HepG2 (cell line): ENCODE results near the gene MSH4. TPM values are rescaled to one million over a fixed set of nuclear protein-coding genes. Genes with fewer than 3 reads are reported as not detected.

Experiments used
- ATAC-seq: fragments of 200-7000 bp; cut with Tn5 transposase; 3 replicates; pipeline ENCODE4 v1.9.1; 2020; ENCODE audit warnings: mild to moderate bottlenecking, moderate library complexity
- BruUV-seq: library from RNA; stranded (reverse); fragments of 400-500 nt; replicated peaks from 2 replicates; lab custom pipeline; 2021; lab: Mats Ljungman, UMichigan
- CTCF ChIA-PET: fragments of 300-600 bp; formaldehyde crosslinking; extraction: SDS; loops from one replicate; lab custom pipeline; 2021; ENCODE audit warnings: low total read pairs, inconsistent platforms, low intra/inter-chr PET ratio; lab: Yijun Ruan, JAX
- POLR2A ChIA-PET: fragments of 350-600 bp; sonication (Branson Sonifier 250); formaldehyde crosslinking; loops from one replicate; lab custom pipeline; 2020; ENCODE audit warnings: antibody characterized with exemption, inconsistent platforms; lab: Yijun Ruan, JAX
- DNase-seq: peaks from one replicate; pipeline ENCODE4 v3.0.0-alpha.2; 2015; ENCODE audit warnings: low spot score
- FAIRE-seq: peaks from 3 replicates; lab custom pipeline; 2011; peaks lifted over from hg19 to GRCh38; lab: Jason Lieb, UNC
- H2AFZ ChIP-seq: one replicate; pipeline ENCODE4 v1.6.1; 2011; ENCODE audit warnings: low read length, inconsistent platforms
- H3K27ac ChIP-seq: fragments of 300-600 bp; 3 replicates; pipeline ENCODE4 v1.8.0; 2011; ENCODE audit warnings: mixed run types, mild to moderate bottlenecking, mixed read lengths, low read length, inconsistent platforms; ENCODE audit not compliant: insufficient read depth; ENCODE audit errors: extremely low read length
- H3K27me3 ChIP-seq, 2 experiments: fragments of 200-600 bp in 1 of 2; 2 replicates in 1 of 2; 3 replicates in 1 of 2; pipeline versions ENCODE4 v1.6.0 to v1.8.0; 2011; ENCODE audit warnings: low read length in 2 of 2, mild to moderate bottlenecking in 2 of 2, moderate library complexity in 2 of 2, inconsistent platforms in 1 of 2; ENCODE audit not compliant: insufficient read depth in 2 of 2, control insufficient read depth in 1 of 2
- H3K36me3 ChIP-seq, 2 experiments: fragments of 200-600 bp in 1 of 2; replicated peaks in 1 of 2; 2 replicates in 1 of 2; 3 replicates in 1 of 2; pipeline versions ENCODE4 v1.5.1 to v1.8.0; 2011; ENCODE audit warnings: low read length in 2 of 2, inconsistent platforms in 1 of 2; ENCODE audit not compliant: insufficient read depth in 2 of 2, control insufficient read depth in 1 of 2
- H3K4me1 ChIP-seq: 2 replicates; pipeline ENCODE4 v1.5.1; 2012; ENCODE audit warnings: low read length, inconsistent platforms; ENCODE audit not compliant: insufficient read depth
- H3K4me2 ChIP-seq: 2 replicates; pipeline ENCODE4 v1.6.0; 2011; ENCODE audit warnings: low read depth, low read length, inconsistent platforms
- H3K4me3 ChIP-seq, 3 experiments: fragments of 200-600 bp in 1 of 3; sonication (generic), shearing (Covaris generic) in 1 of 3; replicated peaks in 1 of 3; 2 replicates each; pipeline ENCODE4 v1.5.1; 2011 to 2016; ENCODE audit warnings: low read length in 3 of 3, inconsistent platforms in 2 of 3, low read depth in 2 of 3, mild to moderate bottlenecking in 2 of 3, control low read depth in 1 of 3, mixed read lengths in 1 of 3; ENCODE audit not compliant: insufficient read depth in 1 of 3
- H3K79me2 ChIP-seq: one replicate; pipeline ENCODE4 v1.6.1; 2011; ENCODE audit warnings: low read length, inconsistent platforms; ENCODE audit not compliant: insufficient read depth
- H3K9ac ChIP-seq: 2 replicates; pipeline ENCODE4 v1.6.0; 2011; ENCODE audit warnings: mild to moderate bottlenecking, low read depth, low read length, inconsistent platforms; ENCODE audit not compliant: insufficient read depth
- H3K9me3 ChIP-seq: 2 replicates; pipeline ENCODE4 v1.5.1; 2012; ENCODE audit warnings: mild to moderate bottlenecking, low read length
- H4K20me1 ChIP-seq: 2 replicates; pipeline ENCODE4 v1.6.0; 2011; ENCODE audit warnings: inconsistent platforms, mild to moderate bottlenecking, low read length, moderate library complexity; ENCODE audit not compliant: insufficient read depth
- KDM1A ChIP-seq: IDR thresholded peaks from 2 replicates; pipeline ENCODE4 v1.6.1; 2016; ENCODE audit warnings: missing compliant biosample characterization
- NR1H2 ChIP-seq: sonication (generic); formaldehyde crosslinking; IDR thresholded peaks from 2 replicates; pipeline ENCODE4 v1.8.1; 2022; ENCODE audit warnings: low read depth, missing genetic modification reagents, borderline replicate concordance
- YEATS4 ChIP-seq: sonication (generic); formaldehyde crosslinking; IDR thresholded peaks from 2 replicates; pipeline ENCODE4 v1.4.0; 2020; ENCODE audit warnings: missing genetic modification reagents, borderline replicate concordance
- ZBTB7A ChIP-seq: sonication (generic); formaldehyde crosslinking; IDR thresholded peaks from 2 replicates; pipeline ENCODE4 v1.8.0; 2022; ENCODE audit warnings: mild to moderate bottlenecking, missing genetic modification reagents
- ZFP36L1 ChIP-seq: sonication (generic); formaldehyde crosslinking; IDR thresholded peaks from 2 replicates; pipeline ENCODE4 v1.8.0; 2022; ENCODE audit warnings: mild to moderate bottlenecking, missing genetic modification reagents, moderate library complexity
- ZMYM4 ChIP-seq: sonication (generic); formaldehyde crosslinking; IDR thresholded peaks from 2 replicates; pipeline ENCODE4 v1.8.1; 2023; ENCODE audit warnings: mild to moderate bottlenecking, missing genetic modification reagents
- ZNF383 ChIP-seq: sonication (generic); formaldehyde crosslinking; IDR thresholded peaks from 2 replicates; pipeline ENCODE4 v1.4.0; 2020; ENCODE audit warnings: missing genetic modification reagents, mild to moderate bottlenecking, borderline replicate concordance
- ZNF678 ChIP-seq: sonication (generic); formaldehyde crosslinking; IDR thresholded peaks from 2 replicates; pipeline ENCODE4 v1.4.0; 2020; ENCODE audit warnings: mild to moderate bottlenecking, missing genetic modification reagents
- WGBS: methylation state at CpG from one replicate; pipeline ENCODE4 v1.1.6; 2017; ENCODE audit warnings: low lambda C conversion rate; 5-methylcytosine and 5-hydroxymethylcytosine counted together
- in situ Hi-C: cut with HindIII; loops from 2 replicates; pipeline ENCODE4 v1.10.0; 2017; ENCODE audit warnings: low pct_unique_long_range_greater_than_20kb; ENCODE audit not compliant: extremely low pct_ligation_motif_present
- intact Hi-C: fragments of 100-400 bp; cut with micrococcal nuclease; formaldehyde crosslinking; loops from one replicate; pipeline ENCODE4 v1.10.0; 2022; ENCODE audit not compliant: unreplicated experiment
- polyA plus RNA-seq, 8 experiments: library from polyadenylated mRNA; depleted of rRNA in 3 of 8; stranded (reverse) in 7 of 8; unstranded in 1 of 8; fragments of >200 nt; fragmentation: Illumina TruSeq in 4 of 8; extraction: Trizol in 4 of 8; gene quantifications; 2 replicates each; pipeline versions ENCODE4 v1.2.1 to v1.2.3, GENCODE V29; 2011 to 2016; ENCODE audit warnings: low read depth in 4 of 8, missing spikeins in 1 of 8, mixed read lengths in 1 of 8; ENCODE audit not compliant: insufficient read depth in 1 of 8
- total RNA-seq, 5 experiments: library from RNA; depleted of rRNA; stranded (reverse); fragments of >200 nt; fragmentation: Illumina TruSeq; extraction: Trizol; gene quantifications; 2 replicates each; pipeline ENCODE4 v1.2.3, GENCODE V29; 2016; ENCODE audit warnings: low read depth in 1 of 5
- TF ChIP-seq, protein P1 (sequence below): sonication (generic); formaldehyde crosslinking; IDR thresholded peaks from 2 replicates; pipeline ENCODE4 v1.8.0; 2022; ENCODE audit warnings: low read depth, missing genetic modification reagents
- TF ChIP-seq, protein P2 (sequence below): IDR thresholded peaks from 2 replicates; pipeline ENCODE4 v1.6.1; 2016; ENCODE audit warnings: low read depth, borderline replicate concordance
- TF ChIP-seq, protein P3 (sequence below): sonication (generic); formaldehyde crosslinking; IDR thresholded peaks from 2 replicates; pipeline ENCODE4 v1.5.0; 2020; ENCODE audit warnings: missing genetic modification reagents, mild to moderate bottlenecking, borderline replicate concordance
- TF ChIP-seq, protein P4 (sequence below): sonication (generic); formaldehyde crosslinking; IDR thresholded peaks from 2 replicates; pipeline ENCODE4 v1.4.0; 2020; ENCODE audit warnings: missing genetic modification reagents
- TF ChIP-seq, protein P5 (sequence below): sonication (generic); formaldehyde crosslinking; IDR thresholded peaks from 2 replicates; pipeline ENCODE4 v1.4.0; 2020; ENCODE audit warnings: missing genetic modification reagents, borderline replicate concordance
- TF ChIP-seq, protein P6 (sequence below): sonication (generic); formaldehyde crosslinking; IDR thresholded peaks from 2 replicates; pipeline ENCODE4 v1.9.0; 2021; ENCODE audit warnings: missing genetic modification reagents, borderline replicate concordance
- TF ChIP-seq, protein P7 (sequence below): sonication (generic); formaldehyde crosslinking; IDR thresholded peaks from 2 replicates; pipeline ENCODE4 v1.8.1; 2023; ENCODE audit warnings: mild to moderate bottlenecking, missing genetic modification reagents

Gene MSH4
- total and polyA plus RNA-seq, 2 of the 13 experiments (the other 11 are each of a cell fraction or from before 2014, with no cell fraction given) = 0.01 to 0.09 TPM

DNA sequence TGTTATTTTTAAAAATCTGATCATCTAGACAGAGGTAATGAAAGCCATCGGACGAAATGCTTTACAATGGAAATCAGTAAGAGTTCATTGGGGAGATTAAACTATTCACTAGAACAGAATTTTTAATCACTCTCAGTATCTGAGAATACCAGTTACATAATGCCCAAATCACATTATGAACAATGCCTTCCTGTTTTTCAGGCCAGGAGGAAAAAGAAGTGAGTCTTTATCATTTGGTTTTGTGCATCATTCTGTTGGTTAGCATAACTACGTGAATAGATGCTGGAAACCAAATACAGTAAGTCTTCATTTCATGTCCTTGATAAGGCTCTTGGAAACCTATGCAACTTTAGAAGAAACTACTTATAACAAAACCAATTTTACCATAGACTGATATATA lies 153.5 kb downstream of the MSH4 start:
- FAIRE-seq = no peak
- H3K4me1 ChIP-seq = peaks cover 15% of the 10 kb centered on the region
- ChIA-PET CTCF (no interaction called here), POLR2A (no interaction called here)
- H3K9me3 ChIP-seq = no peaks in the 10 kb centered on the region
- BruUV-seq = no TSS peak
- H3K4me2 ChIP-seq = no peak overlapping the region
- WGBS = 38% methylated on average over 3 of the region's 3 CpGs
- no peak overlapping the region for H3K4me3 ChIP-seq
- H3K27ac ChIP-seq = no peak overlapping the region
- TF ChIP-seq ZMYM4 (CRISPR knock-in tag) (no peak), ZNF678 (CRISPR knock-in tag) (no peak), KDM1A (no peak), YEATS4 (no peak), ZFP36L1 (CRISPR knock-in tag) (no peak), NR1H2 (CRISPR knock-in tag) (no peak), ZBTB7A (no peak), ZNF383 (CRISPR knock-in tag) (no peak)
- TF ChIP-seq, protein P1, sequence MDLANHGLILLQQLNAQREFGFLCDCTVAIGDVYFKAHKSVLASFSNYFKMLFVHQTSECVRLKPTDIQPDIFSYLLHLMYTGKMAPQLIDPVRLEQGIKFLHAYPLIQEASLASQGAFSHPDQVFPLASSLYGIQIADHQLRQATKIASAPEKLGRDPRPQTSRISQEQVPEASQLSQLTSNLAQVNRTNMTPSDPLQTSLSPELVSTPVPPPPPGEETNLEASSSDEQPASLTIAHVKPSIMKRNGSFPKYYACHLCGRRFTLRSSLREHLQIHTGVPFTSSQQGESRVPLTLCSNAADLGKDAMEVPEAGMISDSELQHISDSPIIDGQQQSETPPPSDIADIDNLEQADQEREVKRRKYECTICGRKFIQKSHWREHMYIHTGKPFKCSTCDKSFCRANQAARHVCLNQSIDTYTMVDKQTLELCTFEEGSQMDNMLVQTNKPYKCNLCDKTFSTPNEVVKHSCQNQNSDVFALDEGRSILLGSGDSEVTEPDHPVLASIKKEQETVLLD (CRISPR knock-in tag) = no peak
- TF ChIP-seq, protein P2, sequence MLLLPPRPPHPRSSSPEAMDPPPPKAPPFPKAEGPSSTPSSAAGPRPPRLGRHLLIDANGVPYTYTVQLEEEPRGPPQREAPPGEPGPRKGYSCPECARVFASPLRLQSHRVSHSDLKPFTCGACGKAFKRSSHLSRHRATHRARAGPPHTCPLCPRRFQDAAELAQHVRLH (CRISPR knock-in tag) = no peak
- TF ChIP-seq, protein P3, sequence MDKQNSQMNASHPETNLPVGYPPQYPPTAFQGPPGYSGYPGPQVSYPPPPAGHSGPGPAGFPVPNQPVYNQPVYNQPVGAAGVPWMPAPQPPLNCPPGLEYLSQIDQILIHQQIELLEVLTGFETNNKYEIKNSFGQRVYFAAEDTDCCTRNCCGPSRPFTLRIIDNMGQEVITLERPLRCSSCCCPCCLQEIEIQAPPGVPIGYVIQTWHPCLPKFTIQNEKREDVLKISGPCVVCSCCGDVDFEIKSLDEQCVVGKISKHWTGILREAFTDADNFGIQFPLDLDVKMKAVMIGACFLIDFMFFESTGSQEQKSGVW (CRISPR knock-in tag) = no peak
- TF ChIP-seq, protein P4, sequence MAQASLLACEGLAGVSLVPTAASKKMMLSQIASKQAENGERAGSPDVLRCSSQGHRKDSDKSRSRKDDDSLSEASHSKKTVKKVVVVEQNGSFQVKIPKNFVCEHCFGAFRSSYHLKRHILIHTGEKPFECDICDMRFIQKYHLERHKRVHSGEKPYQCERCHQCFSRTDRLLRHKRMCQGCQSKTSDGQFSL (CRISPR knock-in tag) = no peak
- TF ChIP-seq, protein P5, sequence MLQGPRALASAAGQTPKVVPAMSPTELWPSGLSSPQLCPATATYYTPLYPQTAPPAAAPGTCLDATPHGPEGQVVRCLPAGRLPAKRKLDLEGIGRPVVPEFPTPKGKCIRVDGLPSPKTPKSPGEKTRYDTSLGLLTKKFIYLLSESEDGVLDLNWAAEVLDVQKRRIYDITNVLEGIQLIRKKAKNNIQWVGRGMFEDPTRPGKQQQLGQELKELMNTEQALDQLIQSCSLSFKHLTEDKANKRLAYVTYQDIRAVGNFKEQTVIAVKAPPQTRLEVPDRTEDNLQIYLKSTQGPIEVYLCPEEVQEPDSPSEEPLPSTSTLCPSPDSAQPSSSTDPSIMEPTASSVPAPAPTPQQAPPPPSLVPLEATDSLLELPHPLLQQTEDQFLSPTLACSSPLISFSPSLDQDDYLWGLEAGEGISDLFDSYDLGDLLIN (CRISPR knock-in tag) = no peak
- TF ChIP-seq, protein P6, sequence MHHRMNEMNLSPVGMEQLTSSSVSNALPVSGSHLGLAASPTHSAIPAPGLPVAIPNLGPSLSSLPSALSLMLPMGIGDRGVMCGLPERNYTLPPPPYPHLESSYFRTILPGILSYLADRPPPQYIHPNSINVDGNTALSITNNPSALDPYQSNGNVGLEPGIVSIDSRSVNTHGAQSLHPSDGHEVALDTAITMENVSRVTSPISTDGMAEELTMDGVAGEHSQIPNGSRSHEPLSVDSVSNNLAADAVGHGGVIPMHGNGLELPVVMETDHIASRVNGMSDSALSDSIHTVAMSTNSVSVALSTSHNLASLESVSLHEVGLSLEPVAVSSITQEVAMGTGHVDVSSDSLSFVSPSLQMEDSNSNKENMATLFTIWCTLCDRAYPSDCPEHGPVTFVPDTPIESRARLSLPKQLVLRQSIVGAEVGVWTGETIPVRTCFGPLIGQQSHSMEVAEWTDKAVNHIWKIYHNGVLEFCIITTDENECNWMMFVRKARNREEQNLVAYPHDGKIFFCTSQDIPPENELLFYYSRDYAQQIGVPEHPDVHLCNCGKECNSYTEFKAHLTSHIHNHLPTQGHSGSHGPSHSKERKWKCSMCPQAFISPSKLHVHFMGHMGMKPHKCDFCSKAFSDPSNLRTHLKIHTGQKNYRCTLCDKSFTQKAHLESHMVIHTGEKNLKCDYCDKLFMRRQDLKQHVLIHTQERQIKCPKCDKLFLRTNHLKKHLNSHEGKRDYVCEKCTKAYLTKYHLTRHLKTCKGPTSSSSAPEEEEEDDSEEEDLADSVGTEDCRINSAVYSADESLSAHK = no peak
- TF ChIP-seq, protein P7, sequence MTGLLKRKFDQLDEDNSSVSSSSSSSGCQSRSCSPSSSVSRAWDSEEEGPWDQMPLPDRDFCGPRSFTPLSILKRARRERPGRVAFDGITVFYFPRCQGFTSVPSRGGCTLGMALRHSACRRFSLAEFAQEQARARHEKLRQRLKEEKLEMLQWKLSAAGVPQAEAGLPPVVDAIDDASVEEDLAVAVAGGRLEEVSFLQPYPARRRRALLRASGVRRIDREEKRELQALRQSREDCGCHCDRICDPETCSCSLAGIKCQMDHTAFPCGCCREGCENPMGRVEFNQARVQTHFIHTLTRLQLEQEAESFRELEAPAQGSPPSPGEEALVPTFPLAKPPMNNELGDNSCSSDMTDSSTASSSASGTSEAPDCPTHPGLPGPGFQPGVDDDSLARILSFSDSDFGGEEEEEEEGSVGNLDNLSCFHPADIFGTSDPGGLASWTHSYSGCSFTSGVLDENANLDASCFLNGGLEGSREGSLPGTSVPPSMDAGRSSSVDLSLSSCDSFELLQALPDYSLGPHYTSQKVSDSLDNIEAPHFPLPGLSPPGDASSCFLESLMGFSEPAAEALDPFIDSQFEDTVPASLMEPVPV (CRISPR knock-in tag) = no peak
- H3K27me3 ChIP-seq = no peaks in the 10 kb centered on the region
- in situ Hi-C loops (no loop called here), intact Hi-C loops (no loop called here)
- H3K9ac ChIP-seq = no peak overlapping the region
- DNase-seq = no peak
- H3K36me3 ChIP-seq = no peaks in the 10 kb centered on the region
- no peak for ATAC-seq
- no peaks in the 10 kb centered on the region for H3K79me2 ChIP-seq
- no peak overlapping the region for H2AFZ ChIP-seq
- no peaks in the 10 kb centered on the region for H4K20me1 ChIP-seq
